ENCODE data around the gene LELP1. TPM values are rescaled to one million over a fixed set of nuclear protein-coding genes. Genes with fewer than 3 reads are reported as not detected.
"Not testable (repeated sequence)": the region's sequence is repeated elsewhere in the genome, so short reads cannot be mapped to it uniquely, and the experiment has no call there.

LELP1 gene
- polyA plus RNA-seq, 4 donors: not detected

DNA sequence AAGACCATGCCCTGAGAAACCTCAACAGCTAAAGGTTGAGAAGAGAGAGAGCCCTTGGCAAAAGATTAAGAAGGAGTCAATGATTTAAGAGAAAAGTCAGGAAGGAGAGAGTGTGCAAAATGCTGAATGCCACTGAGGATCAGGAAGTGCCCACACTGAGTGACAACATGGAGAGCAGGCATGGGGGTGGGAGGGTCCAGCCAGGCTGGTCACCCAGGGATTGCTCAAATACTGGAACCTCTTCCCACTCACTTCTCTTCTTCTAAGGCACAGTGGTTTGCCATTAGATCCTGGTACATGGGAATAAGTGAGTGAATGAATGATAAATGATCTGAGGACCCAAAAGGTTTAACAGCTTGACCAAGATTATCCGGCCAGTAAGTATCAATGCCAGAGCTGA lies 25.3 kb downstream of the LELP1 start:
- DNase-seq (ENCODE audit: low read depth in 4 of 4, low spot score in 3 of 4): no peak

DNA sequence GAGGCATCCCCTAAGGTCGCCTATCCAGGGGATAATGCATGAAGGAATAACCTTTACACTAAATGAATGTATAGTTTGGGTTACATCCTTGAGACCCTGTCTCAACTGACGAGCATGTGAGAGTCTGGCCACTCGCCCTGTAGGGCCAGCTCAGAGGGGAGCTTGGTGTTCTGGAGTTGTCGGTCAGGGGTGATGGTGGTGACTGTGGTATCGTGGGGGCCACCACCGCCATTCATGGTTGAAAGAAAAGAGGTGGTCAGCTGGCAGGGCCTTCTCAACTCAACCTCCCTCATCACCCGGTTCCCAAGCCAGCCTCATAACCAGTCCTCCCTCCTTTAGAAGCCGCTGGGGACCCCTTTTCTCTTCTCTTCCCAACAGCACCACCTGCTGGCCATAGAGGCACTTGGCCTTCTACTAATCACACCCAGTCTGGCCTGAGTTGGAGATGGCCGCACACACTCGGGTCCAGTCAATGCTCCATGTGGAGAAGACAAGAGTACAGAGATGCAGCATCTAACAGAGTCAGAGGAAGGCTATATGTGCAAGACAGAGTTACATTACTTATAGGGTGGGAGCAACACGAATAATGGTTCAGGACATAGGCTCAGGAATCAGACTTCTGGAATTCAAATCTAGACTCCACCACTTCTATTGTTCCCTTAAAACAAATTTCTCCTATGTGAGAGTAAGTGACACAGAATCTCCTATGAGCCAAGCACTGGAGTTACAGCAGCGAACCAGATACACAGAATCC lies 26.0 kb downstream of the LELP1 start:
- DNase-seq (ENCODE audit: low read depth in 4 of 4, low spot score in 3 of 4): not testable (repeated sequence)

DNA sequence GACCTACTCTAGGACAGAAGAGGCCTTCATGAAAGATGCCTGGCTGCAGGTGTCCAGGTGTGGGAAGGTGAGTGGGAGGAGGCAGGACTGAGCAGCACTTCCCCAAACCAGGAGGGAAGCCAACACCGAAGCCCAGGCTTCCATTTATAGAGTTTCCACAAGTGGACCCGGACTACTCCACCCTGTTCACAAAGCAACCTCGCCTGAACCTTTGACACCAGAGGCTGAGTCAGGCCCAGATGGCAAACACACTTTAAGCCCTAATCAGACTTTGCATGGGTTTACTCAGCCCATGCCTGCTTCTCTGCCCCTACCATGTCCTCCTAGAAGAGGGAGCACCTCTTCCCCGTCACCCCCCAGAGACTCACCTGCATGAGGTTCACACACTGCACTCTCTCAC lies 28.1 kb downstream of the LELP1 start:
- DNase-seq (ENCODE audit: low read depth in 4 of 4, low spot score in 3 of 4): no peak

DNA sequence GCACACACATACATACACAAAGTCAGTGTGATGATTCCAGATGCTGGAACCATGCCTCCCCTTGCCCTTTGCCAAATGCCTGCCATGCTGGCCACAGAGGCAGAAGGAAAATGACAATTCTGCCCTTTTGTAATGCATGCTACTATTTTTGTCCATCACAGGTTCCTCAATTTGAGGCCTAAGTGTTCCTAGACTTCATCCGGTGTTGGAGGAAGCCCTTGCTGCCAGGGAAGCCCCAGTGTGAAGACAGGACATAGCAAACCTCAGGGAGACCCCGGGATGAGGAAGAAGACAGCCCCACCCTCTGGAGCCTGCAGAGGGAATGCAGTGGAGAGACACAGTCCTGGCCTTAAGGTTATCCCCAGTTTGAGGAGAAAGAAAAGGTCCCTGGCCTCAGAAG lies 28.6 kb downstream of the LELP1 start:
- no peak for DNase-seq (ENCODE audit: low read depth in 4 of 4, low spot score in 3 of 4)

DNA sequence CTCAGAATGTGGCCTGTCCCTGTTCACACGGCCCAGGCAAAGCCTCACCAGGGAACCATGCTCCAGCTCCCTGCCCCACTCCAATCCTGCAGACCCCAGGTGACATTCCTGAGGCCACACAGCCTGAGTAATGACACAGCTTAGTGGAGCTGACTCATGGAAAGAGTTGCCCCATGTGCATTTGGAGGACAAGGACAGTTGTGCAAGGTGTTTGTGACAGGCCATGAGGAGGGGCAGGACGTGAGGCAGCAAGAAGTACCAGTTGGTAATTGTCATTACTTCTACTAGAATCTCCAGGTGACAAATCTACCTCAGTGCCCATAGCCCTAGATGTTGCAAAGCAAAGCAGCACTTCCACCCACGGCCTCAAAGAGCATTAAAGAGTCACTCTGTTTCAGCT lies 29.3 kb downstream of the LELP1 start:
- DNase-seq (ENCODE audit: low read depth in 4 of 4, low spot score in 3 of 4): no peak

DNA sequence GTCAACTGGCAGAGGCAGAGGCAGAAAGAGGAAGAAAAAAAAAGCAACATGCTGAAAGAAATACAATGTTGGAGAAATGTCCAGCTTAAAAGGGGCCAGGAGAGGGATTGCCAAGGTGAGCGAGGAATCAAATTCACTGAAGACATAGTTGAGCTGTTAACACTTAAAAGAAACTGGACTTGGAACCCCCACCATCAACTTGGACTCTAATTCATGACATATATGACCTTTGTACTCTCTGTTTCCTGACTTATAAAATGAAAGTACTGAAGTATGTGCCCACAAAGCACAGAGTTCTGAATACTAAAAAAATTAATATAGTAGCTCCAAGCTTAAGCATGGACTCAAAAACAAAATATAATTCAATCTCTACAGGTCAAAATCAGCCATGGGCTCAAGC lies 30.2 kb downstream of the LELP1 start:
- DNase-seq (ENCODE audit: low read depth in 4 of 4, low spot score in 3 of 4): no peak

DNA sequence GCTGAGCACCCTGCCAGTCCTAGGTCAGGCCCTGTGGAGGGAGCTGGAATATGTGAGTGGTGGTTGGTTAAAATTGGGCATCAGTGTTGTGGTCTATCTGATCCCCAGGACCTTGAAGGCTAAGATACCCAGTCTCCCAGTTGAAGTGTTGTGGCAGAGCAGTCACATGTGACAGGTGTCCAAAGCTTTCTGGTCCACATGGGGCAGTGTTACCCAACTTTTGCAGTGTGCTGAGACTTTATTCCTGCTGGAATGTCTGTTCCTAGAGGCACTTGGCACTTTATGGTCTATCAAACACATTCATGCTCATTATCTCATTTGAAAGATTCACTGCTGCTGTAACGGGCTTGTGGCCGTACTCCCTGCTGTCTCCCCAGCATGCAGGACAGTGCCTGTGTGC lies 35.3 kb downstream of the LELP1 start:
- no peak for DNase-seq (ENCODE audit: low read depth in 4 of 4, low spot score in 3 of 4)

DNA sequence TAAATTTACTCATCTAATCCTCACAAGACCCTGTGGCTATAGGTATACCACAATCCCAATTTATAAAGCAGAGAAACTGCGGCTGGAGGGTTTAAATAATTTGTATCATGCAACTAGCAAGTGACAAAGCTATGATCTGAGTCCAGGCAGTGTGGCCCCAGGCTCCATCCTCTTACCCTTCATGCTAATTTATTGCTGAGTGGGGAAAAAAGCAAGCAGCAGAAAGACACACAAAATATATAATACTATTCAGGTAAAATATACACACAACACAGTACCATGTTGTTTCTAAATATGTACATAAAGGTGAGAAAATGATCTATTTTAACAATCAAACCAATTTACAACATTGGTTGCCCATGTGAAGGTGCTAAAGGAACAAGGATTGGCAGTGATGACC lies 38.9 kb downstream of the LELP1 start:
- DNase-seq (ENCODE audit: low read depth in 4 of 4, low spot score in 3 of 4): no peak

DNA sequence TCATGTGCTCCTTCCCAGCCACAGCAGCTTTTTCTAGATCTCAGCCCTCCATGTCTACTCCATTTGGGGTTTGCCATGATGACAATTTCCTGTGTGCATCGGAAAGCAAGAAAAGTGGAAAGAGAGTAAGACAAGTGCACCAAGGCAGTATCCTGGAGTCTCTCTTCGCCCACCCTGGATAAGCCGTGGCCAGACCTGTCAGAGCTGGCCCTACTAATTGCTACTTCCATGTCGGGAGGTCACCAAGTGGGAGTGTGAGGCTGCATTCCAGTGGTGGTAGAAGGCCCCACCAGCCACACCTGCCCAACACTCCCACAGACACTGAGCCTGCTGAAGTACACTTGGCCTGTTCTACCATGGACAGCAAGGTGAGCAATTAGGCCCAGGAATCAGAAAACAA lies 42.2 kb downstream of the LELP1 start:
- DNase-seq (ENCODE audit: low read depth in 4 of 4, low spot score in 3 of 4): no peak

DNA sequence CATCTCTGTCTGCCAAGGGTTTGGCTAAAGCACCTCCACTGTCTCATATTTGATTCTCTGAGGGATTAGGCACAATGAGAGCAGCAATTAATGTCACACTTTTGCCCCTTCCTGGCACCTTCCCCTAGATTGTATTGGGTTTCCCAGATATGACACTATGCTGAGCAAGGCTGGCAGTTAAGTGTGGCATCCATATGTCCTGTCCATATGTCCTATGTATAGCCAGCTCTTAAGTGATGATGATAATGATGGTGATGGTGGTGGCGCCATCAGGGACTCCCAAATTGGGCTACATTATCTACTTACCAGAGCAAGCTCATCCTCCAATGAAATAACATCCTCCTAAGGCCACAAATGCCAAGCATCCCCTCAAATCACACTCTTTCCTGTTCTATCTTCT lies 42.8 kb downstream of the LELP1 start:
- DNase-seq (ENCODE audit: low read depth in 4 of 4, low spot score in 3 of 4): no peak

DNA sequence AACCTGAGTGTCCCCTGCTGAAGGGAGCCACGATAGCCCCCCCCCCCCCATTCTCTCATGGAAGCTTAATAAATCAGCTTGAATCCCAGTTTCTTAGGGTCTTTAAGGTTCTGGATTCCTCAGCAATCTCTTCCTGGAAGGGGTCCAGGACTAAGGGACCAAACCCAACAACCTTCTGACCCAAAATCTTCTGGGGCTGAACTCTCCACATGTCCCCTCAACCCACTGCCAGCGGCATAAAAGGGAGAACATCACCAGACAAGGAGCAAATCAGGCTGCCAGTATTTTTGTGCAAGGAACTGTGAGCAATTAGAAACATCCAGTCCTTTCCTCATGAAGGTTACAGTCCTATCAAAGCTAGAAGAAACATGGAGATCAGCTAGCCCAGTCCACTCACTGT lies 43.6 kb downstream of the LELP1 start:
- DNase-seq (ENCODE audit: low read depth in 4 of 4, low spot score in 3 of 4): no peak

DNA sequence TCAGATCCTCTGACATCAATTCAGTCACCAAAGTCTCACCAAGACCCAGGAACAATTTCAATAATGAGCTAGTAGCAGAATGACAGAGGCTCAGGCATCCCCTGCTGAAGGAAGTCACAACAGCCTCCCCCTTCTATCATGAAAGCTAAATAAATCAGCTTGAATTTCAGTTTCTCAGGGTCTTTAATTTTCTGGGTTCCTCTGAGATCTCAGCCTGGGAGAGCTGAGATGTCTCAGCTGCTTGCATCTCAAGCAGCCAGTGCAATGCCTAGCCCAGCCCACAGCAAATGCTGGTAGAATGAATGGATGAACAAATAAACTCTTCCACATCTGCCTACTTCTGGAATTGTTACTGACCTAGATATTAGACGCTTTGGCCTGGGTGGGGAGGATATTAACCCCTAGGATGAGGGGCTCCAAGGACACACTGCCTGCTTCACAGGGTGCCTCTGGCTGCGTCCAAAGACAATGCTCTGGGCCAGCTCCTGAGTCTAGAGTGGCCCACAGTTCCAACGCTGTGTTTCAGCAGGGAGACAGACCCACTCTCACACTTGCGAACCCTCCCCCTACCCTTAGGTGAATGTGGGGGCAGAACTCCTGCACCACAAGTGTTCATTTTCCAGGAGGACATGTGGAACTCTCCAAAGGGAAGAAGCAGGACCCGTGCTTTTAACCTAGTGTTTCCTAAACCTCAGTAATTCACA lies 45.1 kb downstream of the LELP1 start:
- DNase-seq (ENCODE audit: low read depth in 4 of 4, low spot score in 3 of 4): no peak

DNA sequence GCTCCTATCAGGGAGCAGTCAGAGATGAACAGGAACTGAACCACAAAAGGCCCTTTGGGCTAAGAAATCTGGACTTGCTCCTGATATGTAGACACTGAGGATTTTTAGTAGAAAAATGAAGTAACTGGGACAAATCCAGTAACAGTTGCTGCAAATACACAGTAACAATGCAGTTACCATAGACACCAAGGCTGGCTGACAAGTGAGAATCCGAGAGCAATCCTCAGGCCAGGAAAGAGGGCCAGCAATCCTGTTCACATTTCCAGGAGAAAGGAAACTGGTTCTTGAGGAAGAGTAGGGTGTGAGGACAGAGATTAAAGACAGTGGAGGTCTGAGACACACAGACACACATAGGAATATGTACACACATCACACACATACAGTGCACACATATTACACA lies 46.9 kb downstream of the LELP1 start:
- no peak for DNase-seq (ENCODE audit: low read depth in 4 of 4, low spot score in 3 of 4)

DNA sequence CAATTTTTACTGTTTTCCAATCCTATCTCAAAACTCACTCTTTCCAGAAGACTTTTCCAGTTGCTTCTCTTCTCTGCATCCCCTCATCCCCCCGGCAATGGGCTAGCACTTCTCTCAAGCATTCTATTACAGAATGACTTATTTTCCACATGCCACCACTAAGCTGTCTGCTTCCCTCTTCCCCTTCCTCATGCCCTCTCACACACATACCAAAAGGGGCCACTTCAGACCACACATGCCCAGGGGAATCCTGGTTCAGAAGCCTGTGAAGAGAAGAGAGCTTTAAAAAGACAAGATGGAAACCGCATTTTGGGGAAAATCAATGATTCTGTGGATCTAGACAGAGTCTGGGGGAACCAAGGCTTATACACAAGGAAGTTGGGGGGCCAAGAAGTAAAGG lies 47.9 kb downstream of the LELP1 start:
- no peak for DNase-seq (ENCODE audit: low read depth in 4 of 4, low spot score in 3 of 4)

DNA sequence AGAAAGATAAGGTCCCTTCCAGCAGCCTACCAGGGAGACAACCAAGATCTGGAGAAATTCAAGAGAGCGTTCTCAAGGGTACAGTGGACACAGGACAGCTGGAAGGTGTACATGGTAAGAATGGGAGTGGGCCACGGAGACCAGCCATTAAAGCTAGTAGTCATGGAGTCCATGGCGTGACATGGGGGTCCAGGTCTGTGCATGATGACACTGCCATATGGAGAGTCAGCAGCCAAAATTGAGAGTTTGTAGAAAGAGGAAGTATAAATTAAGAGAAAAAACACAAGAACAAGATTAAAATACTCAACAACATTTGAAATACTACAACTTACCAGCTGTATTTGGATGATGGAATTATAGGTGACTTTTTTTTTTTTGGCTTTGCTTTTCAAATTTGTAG lies 48.3 kb downstream of the LELP1 start:
- no peak for DNase-seq (ENCODE audit: low read depth in 4 of 4, low spot score in 3 of 4)

DNA sequence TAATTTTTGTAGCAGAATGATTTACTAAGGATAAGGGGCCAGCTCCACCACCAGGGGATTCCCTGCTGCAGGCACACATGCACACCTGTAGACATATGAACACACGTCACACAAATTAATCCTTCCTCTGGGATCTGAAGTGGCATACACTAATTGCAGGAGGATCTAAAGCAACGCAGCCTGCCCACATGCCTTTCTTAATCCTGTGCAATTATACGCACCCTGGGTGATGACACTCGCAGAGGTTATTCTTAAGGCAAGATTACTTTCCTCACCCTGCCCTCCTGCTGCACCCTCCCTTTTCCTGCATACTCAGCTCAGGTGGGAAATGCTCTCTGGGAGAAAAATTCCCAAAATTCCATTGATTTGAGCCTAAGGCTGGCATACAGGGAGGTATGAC lies 48.8 kb downstream of the LELP1 start:
- no peak for DNase-seq (ENCODE audit: low read depth in 4 of 4, low spot score in 3 of 4)

DNA sequence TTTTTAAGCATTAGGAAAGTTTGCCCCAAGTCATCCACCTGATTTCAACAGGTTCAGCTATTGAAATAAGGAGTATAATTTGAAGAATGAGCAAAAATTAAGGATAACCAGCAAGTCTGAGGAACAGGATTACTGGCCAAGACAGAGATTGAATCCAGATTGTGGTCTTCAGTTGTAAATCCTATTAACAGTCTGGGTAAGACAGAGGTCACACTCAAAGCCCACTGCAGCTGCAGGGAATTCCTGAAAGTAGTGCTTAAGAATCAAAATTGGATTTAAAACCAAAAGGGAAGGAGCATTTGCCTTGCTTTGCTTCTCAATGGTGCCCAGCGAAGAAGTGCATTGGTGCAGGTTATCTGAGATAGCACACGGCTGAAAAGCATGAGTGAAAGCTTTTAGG lies 49.8 kb downstream of the LELP1 start:
- DNase-seq (ENCODE audit: low read depth in 4 of 4, low spot score in 3 of 4): no peak

DNA sequence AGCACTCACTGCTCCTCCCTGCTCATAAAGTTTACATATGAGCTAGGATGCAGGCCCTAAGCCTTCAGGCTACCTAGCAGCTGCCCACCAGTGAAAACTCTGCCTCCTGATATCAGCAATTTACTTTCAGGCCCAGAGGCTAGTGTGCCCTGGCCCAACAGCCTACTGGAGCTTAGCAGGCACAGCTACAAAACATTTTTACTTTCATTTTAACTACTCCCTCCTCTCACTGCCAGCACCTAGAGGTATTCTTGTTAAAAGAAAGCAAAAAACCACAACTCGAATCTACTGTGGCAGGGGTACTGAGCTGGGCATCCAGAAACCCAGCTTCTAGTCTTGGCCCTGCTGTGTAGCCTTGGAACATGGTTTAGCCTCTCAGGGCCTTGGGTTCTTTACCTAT lies 50.5 kb downstream of the LELP1 start:
- DNase-seq (ENCODE audit: low read depth in 4 of 4, low spot score in 3 of 4): no peak
